Measurements from ENCODE around the gene MINDY4.

Gene MINDY4

GRCh38 chr7:30743371-30744074 lies 27.7 kb upstream of the MINDY4 start:
- no peak for DNase-seq (ENCODE audit: low read depth in 1 of 2, low spot score in 1 of 2)
- Histone ChIP-seq H3K27me3 (ENCODE audit: insufficient read depth, poor library complexity, severe bottlenecking) (no peaks in the 10 kb centered on the region), H3K4me3 (replicated peaks; ENCODE audit: insufficient read depth, low read length) (no peak overlapping the region), H3K27ac (replicated peaks) (no peak overlapping the region)
- TF ChIP-seq SPI1 (IDR thresholded peaks at IDR 0.05; ENCODE audit: borderline replicate concordance, low read depth) (no peak), POLR2AphosphoS5 (IDR thresholded peaks at IDR 0.05; ENCODE audit: low read depth) (no peak), REST (IDR thresholded peaks at IDR 0.05; ENCODE audit: insufficient replicate concordance, low read depth) (no peak), CTCF (IDR thresholded peaks at IDR 0.05; ENCODE audit: insufficient read depth, low read length) (no peak), GABPA (IDR thresholded peaks at IDR 0.05; ENCODE audit: low read depth) (no peak)

- TF ChIP-seq SPI1 (IDR thresholded peaks at IDR 0.05; ENCODE audit: borderline replicate concordance, low read depth) (no peak), CTCF (IDR thresholded peaks at IDR 0.05; ENCODE audit: insufficient read depth, low read length) (no peak), REST (IDR thresholded peaks at IDR 0.05; ENCODE audit: insufficient replicate concordance, low read depth) (no peak), POLR2AphosphoS5 (IDR thresholded peaks at IDR 0.05; ENCODE audit: low read depth) (no peak)
- no peaks in the 10 kb centered on the region for H3K27me3 ChIP-seq (ENCODE audit: insufficient read depth, poor library complexity, severe bottlenecking)
- no peak overlapping the region for H3K4me3 ChIP-seq (replicated peaks; ENCODE audit: insufficient read depth, low read length)
- no peak for DNase-seq (ENCODE audit: low read depth in 1 of 2, low spot score in 1 of 2)
- H3K27ac ChIP-seq (replicated peaks) = no peak overlapping the region
Observed at GRCh38 chr7:30744075-30744417, 27.2 kb upstream of the MINDY4 start.

- no peak for DNase-seq (ENCODE audit: low read depth in 1 of 2, low spot score in 1 of 2)
- TF ChIP-seq CTCF (IDR thresholded peaks at IDR 0.05; ENCODE audit: insufficient read depth, low read length) = no peak
- no peak for TF ChIP-seq SPI1 (IDR thresholded peaks at IDR 0.05; ENCODE audit: borderline replicate concordance, low read depth)
- TF ChIP-seq REST (IDR thresholded peaks at IDR 0.05; ENCODE audit: insufficient replicate concordance, low read depth) = no peak
- TF ChIP-seq POLR2AphosphoS5 (IDR thresholded peaks at IDR 0.05; ENCODE audit: low read depth) = no peak
- no peak for TF ChIP-seq GABPA (IDR thresholded peaks at IDR 0.05; ENCODE audit: low read depth)
- Histone ChIP-seq H3K4me3 (replicated peaks; ENCODE audit: insufficient read depth, low read length) (no peak overlapping the region), H3K27me3 (ENCODE audit: insufficient read depth, poor library complexity, severe bottlenecking) (no peaks in the 10 kb centered on the region), H3K27ac (replicated peaks) (no peak overlapping the region)
Observed at GRCh38 chr7:30745261-30745941, 25.8 kb upstream of the MINDY4 start.

Data from HL-60 (cell line).